Aorta (tissue), 5 donors: ENCODE results near the gene SRSF10. TPM values are rescaled to one million over a fixed set of nuclear protein-coding genes. Genes with fewer than 3 reads are reported as not detected.

Experiments used
- ATAC-seq: fragments of 200-7000 bp; cut with Tn5 transposase; one replicate; pipeline ENCODE4 v1.9.1; 2022; ENCODE audit warnings: moderate library complexity; ENCODE audit not compliant: low FRiP score
- DNase-seq, 2 donors: peaks; one replicate each; pipeline ENCODE4 v3.0.0-alpha.2; 2020
- H3K27ac ChIP-seq, 2 donors: one replicate each; pipeline ENCODE4 v1.5.1; 2013; ENCODE audit warnings: low read length in 2 of 2, mild to moderate bottlenecking in 2 of 2, moderate library complexity in 2 of 2, control low read depth in 1 of 2, inconsistent platforms in 1 of 2, low read depth in 1 of 2
- H3K27me3 ChIP-seq, 2 donors: one replicate each; pipeline ENCODE4 v1.6.1; 2013; ENCODE audit warnings: control low read depth in 1 of 2, low read length in 1 of 2, mild to moderate bottlenecking in 1 of 2, moderate library complexity in 1 of 2; ENCODE audit not compliant: insufficient read depth in 2 of 2, control insufficient read depth in 1 of 2
- H3K36me3 ChIP-seq, 2 donors: one replicate each; pipeline ENCODE4 v1.6.1; 2013; ENCODE audit warnings: control low read depth in 1 of 2, low read length in 1 of 2, mild to moderate bottlenecking in 1 of 2; ENCODE audit not compliant: insufficient read depth in 2 of 2, control insufficient read depth in 1 of 2
- H3K4me1 ChIP-seq, 2 donors: one replicate each; pipeline ENCODE4 v1.6.1; 2013; ENCODE audit warnings: low read length in 2 of 2, control low read depth in 1 of 2, mild to moderate bottlenecking in 1 of 2, moderate library complexity in 1 of 2; ENCODE audit not compliant: insufficient read depth in 2 of 2, control insufficient read depth in 1 of 2
- H3K4me3 ChIP-seq, 2 donors: one replicate each; pipeline ENCODE4 v1.5.1; 2013; ENCODE audit warnings: low read length in 2 of 2, control low read depth in 1 of 2, mild to moderate bottlenecking in 1 of 2
- H3K9me3 ChIP-seq: one replicate; pipeline ENCODE4 v1.6.1; 2013; ENCODE audit warnings: mild to moderate bottlenecking, low read length; ENCODE audit not compliant: control insufficient read depth
- WGBS, 2 donors: extraction: QIAGEN DNeasy Blood & Tissue Kit; methylation state at CpG; one replicate each; pipeline ENCODE4 v1.1.7; 2013; 5-methylcytosine and 5-hydroxymethylcytosine counted together
- intact Hi-C, 2 donors: fragments of 100-400 bp; cut with DNase I; formaldehyde crosslinking; loops; one replicate each; pipeline versions ENCODE4 v1.14.2 to v1.15.0; 2022
- microRNA-seq, 2 donors: library from miRNA; unstranded; fragments of <30 nt; microRNA quantifications; one replicate each; pipeline ENCODE4 v1.2.0, GENCODE V29; 2020
- polyA plus RNA-seq, 2 donors: library from polyadenylated mRNA; stranded (reverse); fragments of 200-250 nt; gene quantifications; one replicate each; pipeline ENCODE4 v1.2.3, GENCODE V29; 2013
- total RNA-seq, 2 donors: library from RNA; stranded (reverse); fragmentation: NEBNext Ultra II Directional; extraction: Animal tissue kit (Norgen Biotek cat#: 25700); gene quantifications; one replicate each; pipeline ENCODE4 v1.2.1, GENCODE V29; 2021
- donor health status: healthy with polysubstance abuse.
- donor health status: Bipolar disorder and iron deficiency.
- donor health status: DM: no; HTN: no; CAD: no.
- donor health status: DM: no; HTN: no; CAD: no.
- donor health status: DM: yes; HTN: yes; CAD: no.

Gene SRSF10
- total and polyA plus RNA-seq, 4 donors = 50.1 to 114 (median 94.7) TPM

- intact Hi-C loops = loop anchor here in 1 of 2 donors (10.0 kb wide), 1 partner anchor 100 kb away; no protein-coding TSS in a partner anchor
- DNase-seq = no peak
- no peaks in the 10 kb centered on the region for H3K9me3 ChIP-seq
- WGBS, 2 donors = 91 to 96% methylated on average over 4 of the region's 4 CpGs
- no peaks in the 10 kb centered on the region for H3K4me1 ChIP-seq
- no peak overlapping the region for H3K27ac ChIP-seq
- ATAC-seq = no peak
- H3K4me3 ChIP-seq = no peak overlapping the region
- H3K27me3 ChIP-seq = no peaks in the 10 kb centered on the region
- no peaks in the 10 kb centered on the region for H3K36me3 ChIP-seq
Measured at GRCh38 chr1:23914921-23915320, 65.2 kb downstream of the SRSF10 start.

Small RNA genes within 50 kb of the gene (microRNA-seq; reads per million reads assigned to microRNA genes)
- gene MIR378F = 0 reads per million in 2 donors

Other genes starting within 250 kb of the SRSF10 start
- gene ELOA, start 236.9 kb downstream of the SRSF10 start, total RNA-seq = 10 to 100 TPM; 30.3 to 31.0 TPM
- 10 to 100 TPM; 11.8 to 14.0 TPM for gene ELOA, start 236.9 kb downstream of the SRSF10 start, polyA plus RNA-seq
- 10 to 100 TPM; 34.9 to 39.8 TPM for gene PITHD1, start 201.9 kb downstream of the SRSF10 start, total RNA-seq
- gene PITHD1, start 201.9 kb downstream of the SRSF10 start, polyA plus RNA-seq = 10 to 100 TPM; 33.9 to 40.3 TPM
- gene LYPLA2, start 189.2 kb downstream of the SRSF10 start, total RNA-seq = 10 to 100 TPM; 30.0 to 31.2 TPM
- gene LYPLA2, start 189.2 kb downstream of the SRSF10 start, polyA plus RNA-seq = 10 to 100 TPM; 17.3 to 32.5 TPM
- 10 to 100 TPM; 13.6 to 18.5 TPM for gene GALE, start 179.6 kb downstream of the SRSF10 start, total RNA-seq
- 10 to 100 TPM in 1 of 2 donors, 1 to 10 TPM in 1; 9.9 to 23.2 TPM for gene GALE, start 179.6 kb downstream of the SRSF10 start, polyA plus RNA-seq
- gene HMGCL, start 154.9 kb downstream of the SRSF10 start, total RNA-seq = 10 to 100 TPM; 22.4 to 36.8 TPM
- gene HMGCL, start 154.9 kb downstream of the SRSF10 start, polyA plus RNA-seq = 10 to 100 TPM; 30.9 to 35.2 TPM
- gene FUCA1, start 112.0 kb downstream of the SRSF10 start, total RNA-seq = 10 to 100 TPM; 26.0 to 35.4 TPM
- 10 to 100 TPM; 31.2 to 36.6 TPM for gene FUCA1, start 112.0 kb downstream of the SRSF10 start, polyA plus RNA-seq
- gene CNR2, start 67.0 kb downstream of the SRSF10 start, total RNA-seq = under 1 TPM; 0.06 to 0.15 TPM
- under 1 TPM; 0.08 to 0.13 TPM for gene CNR2, start 67.0 kb downstream of the SRSF10 start, polyA plus RNA-seq
- gene PNRC2, start 20.5 kb downstream of the SRSF10 start, total RNA-seq = 10 to 100 TPM; 93.5 to 94.7 TPM
- 100 to 1,000 TPM in 1 of 2 donors, 10 to 100 TPM in 1; 75.3 to 141 TPM for gene PNRC2, start 20.5 kb downstream of the SRSF10 start, polyA plus RNA-seq
- 1 to 10 TPM in 1 of 2 donors, under 1 TPM in 1; 0.78 to 1.9 TPM for gene MYOM3, start 131.8 kb upstream of the SRSF10 start, total RNA-seq
- gene MYOM3, start 131.8 kb upstream of the SRSF10 start, polyA plus RNA-seq = 1 to 10 TPM in 1 of 2 donors, under 1 TPM in 1; 0.59 to 1.1 TPM
- gene IL22RA1, start 162.8 kb upstream of the SRSF10 start, total RNA-seq = under 1 TPM; 0.18 to 0.23 TPM
- gene IL22RA1, start 162.8 kb upstream of the SRSF10 start, polyA plus RNA-seq = 1 to 10 TPM in 1 of 2 donors, not detected in 1; 2.4 TPM
- gene IFNLR1, start 207.0 kb upstream of the SRSF10 start, total RNA-seq = under 1 TPM; 0.23 to 0.42 TPM
- 1 to 10 TPM in 1 of 2 donors, under 1 TPM in 1; 0.15 to 1.9 TPM for gene IFNLR1, start 207.0 kb upstream of the SRSF10 start, polyA plus RNA-seq